ENCODE measurements around the gene ZSWIM3.

The ZSWIM3 gene

DNA sequence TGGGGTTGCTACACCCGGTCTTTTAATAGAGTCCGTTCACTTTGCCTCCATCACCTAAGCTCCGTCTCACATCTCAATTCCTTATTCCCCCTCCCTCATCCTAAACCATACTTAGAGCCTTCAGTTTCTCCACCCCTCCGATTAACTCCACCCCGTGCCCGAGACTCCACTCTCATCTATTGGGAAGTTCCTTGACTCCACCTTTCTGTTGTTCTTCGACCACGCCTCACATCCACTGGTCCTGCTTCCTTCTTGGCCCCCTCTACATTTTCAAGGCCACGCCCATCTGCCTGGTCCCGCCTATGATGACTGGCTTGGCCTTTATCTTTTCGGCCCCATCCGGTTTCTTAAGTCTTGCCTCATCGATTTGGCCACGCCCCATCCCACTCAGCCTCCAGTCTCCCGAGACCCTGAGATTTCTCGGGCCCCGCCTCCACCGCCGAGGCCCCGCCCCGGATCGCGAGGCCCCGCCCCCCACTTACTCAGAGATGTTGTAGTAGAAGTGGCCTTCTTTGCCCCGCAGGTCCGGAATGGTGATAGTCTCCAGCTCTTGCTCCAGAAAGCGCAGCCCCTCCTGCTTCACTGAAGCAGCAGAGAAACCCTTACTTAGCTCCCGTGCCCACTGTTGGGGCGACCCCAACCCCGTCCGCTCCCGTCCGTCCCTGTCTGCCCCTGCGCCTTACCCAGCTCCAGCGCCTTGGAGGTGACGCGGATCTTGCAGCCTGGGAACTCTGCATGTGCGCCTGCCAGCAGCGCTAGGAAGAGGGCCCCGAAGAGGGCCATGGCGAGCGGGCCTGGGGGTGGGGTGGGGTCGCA, 53.5 kb downstream of the ZSWIM3 start:
- DNase-seq (ENCODE audit: low read depth): peak; percentile 86

DNA sequence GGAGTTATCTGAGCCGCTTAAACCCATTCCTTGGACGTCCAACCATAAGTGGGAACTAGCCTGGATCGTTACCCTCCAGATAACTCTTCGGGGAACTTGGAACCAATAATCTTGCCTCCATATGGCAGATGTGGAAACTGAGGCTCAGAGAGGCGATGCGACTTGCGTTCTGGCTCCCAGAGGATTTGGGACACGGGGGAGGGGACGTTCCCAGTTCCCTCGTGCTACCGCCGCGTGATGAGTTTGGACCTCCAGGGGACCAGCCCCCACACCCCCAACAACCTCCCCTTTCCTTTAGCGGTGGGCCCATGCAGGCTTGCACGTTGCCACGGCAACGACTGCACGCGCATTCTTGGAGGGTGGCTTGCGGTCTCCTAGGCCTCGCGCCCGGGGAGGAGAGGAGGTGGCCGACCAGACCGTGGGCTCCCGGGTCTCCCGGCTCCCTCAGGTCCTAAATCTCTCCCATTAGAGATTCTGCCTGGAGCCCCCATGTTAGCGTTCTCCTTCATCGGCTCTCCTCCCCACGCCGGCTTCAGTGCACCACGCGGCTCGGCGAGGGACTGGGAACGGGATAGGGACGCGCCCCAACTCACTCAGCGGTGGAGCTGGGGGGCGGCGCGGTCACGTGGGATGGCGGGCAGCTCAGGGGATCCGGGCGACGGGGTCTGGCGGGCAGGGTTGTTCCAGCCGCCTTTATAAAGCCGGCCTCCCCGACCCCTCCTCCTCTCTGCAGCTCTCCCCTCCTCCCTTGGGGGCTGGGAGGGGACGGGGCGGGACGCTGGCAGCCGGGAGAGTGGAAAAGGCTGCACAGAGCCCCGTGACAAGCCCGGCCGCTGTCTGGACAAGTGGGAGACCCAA, 54.3 kb downstream of the ZSWIM3 start, which contains the start of gene PLTP:
TSS of gene PLTP (minus strand) at position 670 of the 858 bp plus-strand sequence. CDS start 703 bp downstream, outside the sequence.
- DNase-seq (ENCODE audit: low read depth): no peak

DNA sequence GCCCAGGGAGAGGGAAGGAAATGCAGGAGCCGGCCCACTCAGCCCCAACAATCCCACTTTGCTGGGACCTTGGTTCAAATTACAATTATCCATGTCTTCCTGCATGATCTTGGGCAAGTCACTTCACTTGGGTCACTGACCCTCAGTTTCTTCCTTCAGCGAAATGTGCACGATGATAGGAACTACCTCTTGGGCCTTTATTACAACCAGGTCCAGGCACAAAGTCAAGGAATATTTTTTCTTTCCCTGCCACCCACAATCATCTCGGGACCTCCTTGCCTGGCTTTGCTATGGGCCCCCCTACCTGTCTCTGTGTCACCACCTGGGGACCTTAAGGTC, 54.9 kb downstream of the ZSWIM3 start:
- DNase-seq (ENCODE audit: low read depth): no peak

DNA sequence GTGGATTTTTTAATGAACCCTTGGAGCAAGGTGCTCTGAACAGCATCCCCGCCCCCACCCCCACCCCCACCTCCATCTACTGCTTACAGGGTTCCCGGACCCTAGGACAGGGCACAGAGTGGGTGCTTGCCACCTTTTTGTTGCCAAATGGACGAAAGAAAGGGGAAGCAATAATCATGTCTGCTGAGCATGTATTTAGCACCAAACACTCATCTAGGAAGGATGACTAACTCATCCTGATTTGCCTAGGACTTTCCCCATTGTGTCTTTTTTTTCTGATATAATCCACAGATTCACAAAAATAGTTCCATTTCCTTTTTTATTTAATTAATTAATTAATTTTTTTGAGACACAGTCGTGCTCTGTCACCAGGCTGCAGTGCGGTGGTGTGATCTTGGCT, 55.7 kb downstream of the ZSWIM3 start:
- DNase-seq (ENCODE audit: low read depth): no peak

DNA sequence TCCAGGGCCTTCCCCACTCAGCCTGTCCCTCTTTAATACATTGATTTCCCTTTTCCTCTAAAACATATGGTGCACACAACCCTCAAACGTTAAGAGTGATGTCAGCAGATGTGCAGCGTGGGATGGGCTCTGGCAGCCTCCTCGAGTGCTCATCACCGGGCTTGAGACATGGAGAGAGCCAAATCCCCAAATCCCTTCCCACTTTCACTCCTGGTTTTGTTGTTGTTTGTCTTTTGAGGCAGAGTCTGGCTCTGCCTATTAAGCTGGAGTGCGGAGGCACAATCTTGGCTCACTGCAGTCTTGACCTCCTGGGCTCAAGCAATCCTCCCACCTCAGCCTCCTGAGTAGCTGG, 60.4 kb downstream of the ZSWIM3 start:
- DNase-seq (ENCODE audit: low read depth): no peak

DNA sequence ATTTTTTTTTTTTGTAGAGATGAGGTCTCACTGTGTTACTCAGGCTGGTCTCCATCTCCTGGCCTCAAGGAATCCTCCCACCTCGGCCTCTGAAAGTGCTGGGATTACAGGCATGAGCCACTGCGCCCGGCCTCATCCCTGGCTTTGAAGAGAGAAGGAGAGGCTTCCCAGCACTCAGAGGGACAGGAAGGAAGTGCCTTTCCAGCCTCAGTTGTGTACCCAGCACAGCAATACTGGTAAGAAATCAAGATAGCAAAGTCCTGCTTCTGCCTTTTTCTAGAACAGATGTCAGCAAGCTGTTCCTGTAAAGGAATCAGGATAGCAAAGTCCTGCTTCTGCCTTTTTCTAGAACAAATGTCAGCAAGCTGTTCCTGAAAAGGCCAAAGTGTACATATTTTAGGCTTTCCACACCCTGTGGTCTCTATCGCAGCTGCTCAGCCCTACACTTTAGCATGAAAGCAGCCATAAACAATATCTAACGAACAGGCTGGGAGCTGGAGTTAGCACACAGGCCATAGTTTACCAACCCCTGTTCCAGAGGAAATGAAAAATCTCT, 60.8 kb downstream of the ZSWIM3 start:
- DNase-seq (ENCODE audit: low read depth): no peak

DNA sequence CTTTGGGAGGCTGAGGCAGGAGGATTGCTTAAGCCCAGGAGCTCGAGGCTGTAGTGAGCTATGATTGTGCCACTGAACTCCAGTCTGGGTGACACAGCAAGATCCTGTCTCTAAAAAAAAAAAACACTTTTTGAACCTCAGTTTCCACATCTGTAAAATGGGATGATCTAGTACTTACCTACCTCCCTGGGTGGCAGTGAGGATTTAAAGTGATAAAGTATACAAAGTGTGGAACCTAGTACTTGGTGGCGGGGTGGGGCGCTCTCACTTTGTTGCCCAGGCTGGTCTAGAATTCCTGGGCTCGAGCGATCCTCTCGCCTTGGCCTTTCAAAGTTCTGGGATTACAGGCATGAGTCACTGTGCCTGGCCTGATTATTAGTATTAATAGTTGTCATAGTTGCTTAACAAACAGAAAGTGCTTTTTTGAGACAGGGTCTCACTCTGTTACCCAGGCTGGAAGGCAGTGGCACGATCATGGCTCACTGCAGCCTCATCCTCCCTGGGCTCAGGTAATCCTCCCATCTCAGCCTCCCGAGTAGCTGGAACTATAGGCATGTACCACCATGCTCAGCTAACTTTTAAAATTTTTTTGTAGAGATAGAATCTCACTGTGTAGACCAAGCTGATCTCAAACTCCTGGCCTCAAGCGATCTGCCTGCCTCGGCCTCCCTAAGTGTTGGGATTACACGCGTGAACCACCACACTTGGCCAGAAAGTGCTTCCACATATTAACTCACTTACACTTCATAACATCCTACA, 61.5 kb downstream of the ZSWIM3 start:
- DNase-seq (ENCODE audit: low read depth): no peak

DNA sequence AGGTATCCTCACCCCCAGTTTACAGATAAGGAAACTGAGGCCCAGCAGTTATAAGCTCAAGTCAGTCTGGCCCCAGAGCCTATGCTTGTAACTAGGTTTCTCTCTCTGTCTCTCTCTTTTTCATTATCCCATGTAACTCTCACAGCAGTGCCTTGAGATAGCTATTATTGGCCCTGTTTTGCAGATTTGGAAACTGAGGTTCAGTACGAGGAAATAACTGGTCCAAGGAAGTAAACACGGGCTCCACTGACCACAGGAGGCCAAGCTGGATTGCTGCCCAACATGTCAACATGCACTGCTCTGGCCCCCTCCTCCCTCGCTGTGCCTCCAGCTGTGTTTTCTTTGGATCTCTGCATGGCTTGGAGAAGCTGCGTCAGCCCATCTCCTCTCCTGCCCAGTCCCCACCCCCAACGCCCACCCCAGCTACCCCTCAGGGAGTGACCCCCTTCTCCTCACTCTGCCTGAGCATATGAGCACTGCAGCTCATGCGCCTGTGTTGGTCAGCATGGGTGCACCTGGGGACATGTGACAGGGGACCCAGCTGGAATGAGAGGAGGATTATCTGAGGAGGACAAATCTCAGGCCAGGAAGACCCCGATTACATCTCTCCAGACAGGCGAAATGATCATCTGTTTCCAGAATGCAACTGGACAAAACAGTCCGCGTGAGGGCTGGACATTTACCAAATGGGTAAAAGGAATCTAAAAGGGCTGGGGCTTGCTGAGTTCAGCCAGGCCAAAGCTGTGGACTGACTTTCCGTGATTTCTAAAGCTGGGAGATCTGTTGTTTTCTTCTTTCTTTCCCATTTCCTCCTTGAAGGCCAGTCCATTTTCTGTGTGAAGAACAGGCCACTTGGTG, 62.4 kb downstream of the ZSWIM3 start:
- DNase-seq (ENCODE audit: low read depth): no peak

DNA sequence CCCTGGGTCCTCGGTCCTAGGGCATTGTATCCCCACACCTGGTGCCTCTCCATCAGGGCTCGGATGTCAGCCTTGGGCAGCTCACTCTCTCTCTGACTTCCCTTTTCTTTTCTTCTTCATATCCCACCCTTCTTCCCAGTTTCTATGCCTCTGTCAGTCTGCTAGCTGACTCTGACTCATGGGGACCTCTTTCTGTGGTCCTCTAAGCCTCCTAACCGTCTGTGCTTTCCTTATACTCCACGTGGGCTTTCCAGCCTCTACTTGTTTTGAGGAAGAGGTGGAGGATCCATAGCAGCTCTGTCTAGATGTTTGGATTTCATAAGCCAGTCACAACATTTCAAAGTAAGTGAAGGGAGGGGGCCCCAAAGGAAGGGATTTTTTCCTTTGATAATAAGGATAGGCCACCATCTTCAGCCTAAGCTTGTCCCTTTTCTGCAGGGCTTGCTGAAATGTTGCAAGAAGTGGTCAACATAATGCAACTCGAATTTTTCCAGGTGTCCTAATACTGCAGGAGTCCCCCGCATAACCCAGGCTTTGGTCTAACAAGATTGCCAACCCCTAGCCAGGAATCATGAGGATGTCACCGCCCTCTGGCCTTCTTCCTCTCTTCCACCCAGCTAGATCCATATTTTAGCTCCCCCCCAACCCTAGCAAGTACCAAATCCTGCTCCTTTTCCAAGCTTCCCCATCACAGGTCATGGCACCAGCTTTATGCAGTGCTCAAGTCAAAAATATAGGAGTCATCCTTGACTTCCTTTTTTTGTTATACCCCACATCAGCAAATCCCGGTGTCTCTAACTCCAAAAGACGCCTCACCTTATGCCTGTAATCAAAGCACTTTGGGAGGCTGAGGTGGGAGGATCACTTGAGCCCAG, 63.3 kb downstream of the ZSWIM3 start:
- no peak for DNase-seq (ENCODE audit: low read depth)

DNA sequence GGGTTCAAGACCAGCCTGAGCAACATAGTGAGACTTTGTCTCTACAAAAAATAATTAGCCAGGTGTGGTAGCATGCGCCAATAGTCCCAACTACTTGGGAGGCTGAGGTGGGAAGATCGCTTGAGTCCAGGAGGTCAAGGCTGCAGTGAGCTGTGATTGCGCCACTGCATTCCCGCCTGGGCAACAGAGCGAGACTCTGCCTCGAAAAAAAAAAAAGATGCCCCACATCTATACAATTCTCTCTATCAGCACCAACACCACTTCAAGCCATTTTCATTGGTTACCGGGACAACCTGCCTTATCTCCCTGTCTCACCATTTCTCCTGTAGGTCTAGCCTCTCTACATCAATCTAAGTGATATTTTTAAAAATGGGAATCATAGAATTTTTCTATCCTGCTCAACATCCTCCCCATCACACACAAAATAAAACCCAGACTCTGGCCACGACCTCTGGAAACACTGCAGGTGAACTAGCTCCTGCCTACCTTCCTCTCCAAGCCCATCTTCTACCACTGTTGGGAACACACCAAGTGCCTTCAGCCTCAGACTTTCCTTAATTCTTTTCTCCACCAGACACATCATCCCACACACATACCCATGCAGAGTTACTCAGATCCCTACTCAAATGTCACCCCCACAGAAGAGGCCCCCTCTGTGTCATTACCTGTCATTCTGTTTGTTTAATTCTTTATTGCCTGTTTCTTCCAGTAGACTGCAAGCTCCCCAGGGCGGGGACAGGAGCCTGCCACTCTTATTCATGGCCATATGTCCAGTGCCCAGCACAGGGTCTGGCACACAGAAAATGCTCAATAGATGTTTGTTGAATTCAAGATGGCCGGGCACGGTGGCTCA, 64.1 kb downstream of the ZSWIM3 start:
- DNase-seq (ENCODE audit: low read depth): no peak

DNA sequence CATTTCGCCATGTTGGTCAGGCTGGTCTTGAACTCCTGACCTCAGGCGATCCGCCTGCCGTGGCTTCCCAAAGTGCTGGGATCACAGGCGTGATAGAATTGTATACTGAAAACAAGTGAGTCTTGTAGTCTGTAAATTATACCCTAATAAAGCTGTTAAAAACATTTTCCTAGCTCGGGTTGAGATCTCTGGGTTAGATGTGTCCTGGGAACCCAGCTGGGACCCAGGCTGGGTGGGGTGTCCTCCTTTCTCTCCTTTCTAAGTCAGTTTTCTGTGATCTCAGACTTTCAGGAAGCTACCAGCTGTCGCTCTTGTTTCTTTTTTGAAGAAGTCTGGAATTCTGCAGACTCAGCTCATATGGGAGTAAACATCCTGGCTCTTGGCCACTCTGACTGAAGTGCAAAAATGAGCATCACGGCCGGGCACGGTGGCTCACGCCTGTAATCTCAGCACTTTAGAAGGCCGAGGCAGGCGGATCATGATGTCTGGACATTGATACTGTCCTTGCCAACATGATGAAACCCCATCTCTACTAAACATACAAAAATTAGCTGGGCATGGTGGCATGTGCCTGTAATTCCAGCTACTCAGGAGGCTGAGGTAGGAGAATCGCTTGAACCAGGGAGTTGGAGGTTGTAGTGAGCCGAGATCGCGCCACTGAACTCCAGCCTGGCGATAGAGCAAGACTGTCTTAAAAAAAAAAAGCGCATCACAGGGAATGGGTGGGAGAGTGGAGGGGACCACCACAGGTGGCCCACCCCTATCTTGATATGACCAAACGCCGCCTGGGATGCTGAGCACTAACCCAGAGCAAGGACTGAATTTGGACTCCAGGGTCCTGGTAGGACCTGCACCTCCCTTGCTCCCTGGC, 67.2 kb downstream of the ZSWIM3 start:
- DNase-seq (ENCODE audit: low read depth): no peak

DNA sequence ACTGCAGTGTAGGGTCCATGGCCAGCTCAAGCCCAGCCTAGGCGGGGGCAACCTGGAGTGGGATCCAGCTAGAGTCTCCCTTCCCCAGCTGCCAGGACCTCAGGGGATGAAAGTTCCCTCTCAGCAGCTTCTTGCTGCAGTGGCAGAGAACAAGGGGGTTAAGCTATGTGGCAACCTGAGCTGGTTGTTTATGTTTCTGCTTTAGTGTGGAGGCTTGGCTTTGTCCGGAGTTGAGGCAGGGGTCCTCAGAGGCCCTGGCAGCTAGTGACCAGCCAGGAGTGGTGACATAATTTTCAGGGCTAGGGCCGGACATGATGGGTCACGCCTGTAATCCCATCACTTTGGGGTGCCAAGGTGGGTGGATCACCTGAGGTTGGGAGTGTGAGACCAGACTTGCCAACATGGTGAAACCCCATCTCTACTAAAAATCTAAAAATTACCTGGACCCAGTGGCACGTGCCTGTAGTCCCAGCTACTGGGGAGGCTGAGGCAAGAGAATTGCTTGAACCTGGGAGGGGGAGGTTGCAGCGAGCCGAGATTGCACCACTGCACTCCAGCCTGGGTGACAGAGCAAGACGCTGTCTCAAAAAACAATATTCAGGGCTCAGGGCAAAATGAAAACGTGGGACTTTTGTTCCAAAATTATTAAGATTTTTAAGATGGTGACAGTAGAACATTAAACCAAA, 68.5 kb downstream of the ZSWIM3 start:
- DNase-seq (ENCODE audit: low read depth): no peak

DNA sequence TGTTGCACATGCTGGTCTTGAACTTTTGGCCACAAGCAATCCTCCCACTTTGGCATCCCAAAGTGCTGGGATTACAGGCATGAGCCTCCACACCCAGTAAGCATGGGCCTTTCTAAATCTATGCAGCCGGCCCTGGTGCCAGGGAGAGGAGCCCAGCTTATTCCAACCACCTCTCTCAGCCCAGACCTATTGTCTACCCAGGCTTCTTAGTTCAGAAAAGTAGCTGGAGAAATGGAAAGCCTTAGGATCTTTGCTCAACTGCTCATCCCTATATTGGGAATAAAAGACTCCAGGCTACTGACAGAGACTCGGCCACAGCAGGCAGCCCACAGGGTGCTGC, 69.3 kb downstream of the ZSWIM3 start:
- no peak for DNase-seq (ENCODE audit: low read depth)

DNA sequence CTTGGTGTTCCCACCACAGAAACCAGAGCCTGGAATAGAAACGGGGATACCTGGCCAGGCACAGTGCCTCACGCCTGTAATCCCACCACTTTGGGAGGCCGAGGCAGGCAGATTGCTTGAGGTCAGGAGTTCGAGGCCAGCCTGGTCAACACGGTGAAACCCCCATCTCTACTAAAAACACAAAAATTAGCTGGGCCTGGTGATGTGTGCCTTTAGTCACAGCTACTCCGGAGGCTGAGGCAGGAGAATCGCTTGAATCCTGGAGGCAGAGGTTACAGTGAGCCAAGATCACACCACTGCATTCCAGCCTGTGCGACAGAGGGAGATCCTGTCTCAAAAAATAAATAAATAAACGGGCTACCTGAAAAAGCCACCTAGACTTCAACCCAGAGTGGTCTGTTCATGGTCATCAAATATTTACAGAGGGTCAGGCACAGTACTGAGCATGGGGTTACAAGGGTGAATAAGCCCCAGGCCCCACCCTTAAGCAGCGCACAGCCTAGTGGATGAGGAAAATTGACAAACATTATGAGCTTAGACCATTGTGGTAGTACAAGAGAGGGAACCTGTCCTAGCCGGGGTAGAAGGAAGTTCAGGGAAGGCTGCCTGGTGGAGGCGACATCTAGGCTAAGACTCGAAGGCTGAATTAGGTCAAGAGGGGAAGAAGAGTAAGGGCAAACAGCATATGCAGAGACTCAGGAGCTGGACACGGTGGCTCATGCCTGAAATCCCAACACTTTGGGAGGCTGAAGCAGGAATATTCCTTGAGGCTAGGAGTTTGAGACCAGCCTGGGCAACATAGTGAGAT, 69.9 kb downstream of the ZSWIM3 start:
- DNase-seq (ENCODE audit: low read depth): no peak

Measured in activated T-helper 9 cell treated with anti-CD3 and anti-CD28 coated beads, Interleukin-2, amount 50 U/mL, for 16 hours (primary cell).